Spleen (tissue), 11 donors: ENCODE data around the gene ZFYVE19. TPM values are rescaled to one million over a fixed set of nuclear protein-coding genes. Genes with fewer than 3 reads are reported as not detected.

Experiments used
- DNase-seq: peaks from one replicate; pipeline ENCODE4 v3.0.0-alpha.2; 2020
- H3K27ac ChIP-seq, 8 donors: fragments of 200-600 bp; sonication (generic) in 7 of 8; 1 replicate in 4 of 8; 2 replicates in 4 of 8; pipeline versions ENCODE4 v1.5.0 to v1.8.0; 2016 to 2021; ENCODE audit warnings: inconsistent platforms in 4 of 8, mild to moderate bottlenecking in 4 of 8, moderate library complexity in 1 of 8
- H3K27me3 ChIP-seq, 7 donors: fragments of 200-600 bp; sonication (generic) in 6 of 7; replicated peaks in 1 of 7; 1 replicate in 4 of 7; 2 replicates in 3 of 7; pipeline versions ENCODE4 v1.5.0 to v1.8.0; 2016 to 2021; ENCODE audit warnings: inconsistent platforms in 3 of 7, mild to moderate bottlenecking in 1 of 7
- H3K36me3 ChIP-seq, 6 donors: fragments of 200-600 bp; sonication (generic) in 5 of 6; 1 replicate in 4 of 6; 2 replicates in 2 of 6; pipeline versions ENCODE4 v1.5.0 to v1.8.0; 2016 to 2021; ENCODE audit warnings: inconsistent platforms in 2 of 6
- H3K4me1 ChIP-seq, 6 donors: fragments of 200-600 bp; sonication (generic) in 5 of 6; 1 replicate in 3 of 6; 2 replicates in 3 of 6; pipeline versions ENCODE4 v1.5.0 to v1.8.0; 2016 to 2021; ENCODE audit warnings: inconsistent platforms in 3 of 6
- H3K4me3 ChIP-seq, 8 donors: fragments of 200-600 bp; sonication (generic) in 7 of 8; 1 replicate in 4 of 8; 2 replicates in 4 of 8; pipeline versions ENCODE4 v1.5.0 to v1.8.0; 2016 to 2021; ENCODE audit warnings: inconsistent platforms in 4 of 8, mild to moderate bottlenecking in 4 of 8, moderate library complexity in 2 of 8
- H3K9me3 ChIP-seq, 8 donors: fragments of 200-600 bp; sonication (generic) in 7 of 8; 1 replicate in 4 of 8; 2 replicates in 4 of 8; pipeline versions ENCODE4 v1.5.0 to v1.8.0; 2016 to 2021; ENCODE audit warnings: inconsistent platforms in 4 of 8
- CTCF ChIP-seq, 11 experiments: fragments of 200-600 bp in 7 of 11; fragments of 450-650 bp in 4 of 11; sonication (generic) in 4 of 11; IDR thresholded peaks in 8 of 11; conservative IDR thresholded peaks in 3 of 11; 1 replicate in 7 of 11; 2 replicates in 4 of 11; pipeline versions ENCODE4 v1.4.0 to v1.8.0; 2016 to 2021; ENCODE audit warnings: antibody characterized with exemption in 11 of 11, inconsistent platforms in 4 of 11, mild to moderate bottlenecking in 1 of 11
- POLR2A ChIP-seq, 3 donors: fragments of 450-650 bp; IDR thresholded peaks; one replicate each; pipeline ENCODE4 v1.5.1; 2017; ENCODE audit warnings: antibody characterized with exemption in 3 of 3, mild to moderate bottlenecking in 1 of 3
- POLR2AphosphoS5 ChIP-seq, 3 donors: sonication (generic); formaldehyde crosslinking; IDR thresholded peaks; one replicate each; pipeline ENCODE4 v1.5.1; 2017; ENCODE audit warnings: antibody characterized with exemption in 3 of 3
- WGBS, 5 donors: extraction: QIAGEN DNeasy Blood & Tissue Kit in 3 of 5; methylation state at CpG; one replicate each; pipeline versions ENCODE4 v1.1.5 to v1.1.7; 2013 to 2018; 5-methylcytosine and 5-hydroxymethylcytosine counted together
- intact Hi-C: fragments of 100-400 bp; cut with DNase I; formaldehyde crosslinking; loops from one replicate; pipeline ENCODE4 v1.15.0; 2023; ENCODE audit warnings: low total_unique reads
- polyA plus RNA-seq, 3 donors: library from polyadenylated mRNA; stranded (reverse); fragments of 200-250 nt; gene quantifications; one replicate each; pipeline ENCODE4 v1.2.1, GENCODE V29; 2013
- total RNA-seq, 7 donors: library from RNA; depleted of rRNA in 3 of 7; stranded (reverse); fragments of >200 nt in 3 of 7; fragmentation: NEBNext Ultra II Directional in 4 of 7; extraction: Animal tissue kit (Norgen Biotek cat#: 25700) in 4 of 7; gene quantifications; one replicate each; pipeline versions ENCODE4 v1.1.0 to v1.2.1, GENCODE V29; 2016 to 2021
- donor health status: healthy with polysubstance abuse.
- donor health status: DM: no; HTN: no; CAD: no; lungs with moderate emphysema.
- donor health status: DM: no; HTN: no; CAD: no.
- donor health status: Bipolar disorder and iron deficiency.
- donor health status: healthy.
- donor health status: DM: no; HTN: no; CAD: no.
- donor health status: DM: yes; HTN: yes; CAD: no.

ZFYVE19 gene
- total and polyA plus RNA-seq, 10 donors: 16.1 to 31.7 (median 22.3) TPM

- Histone ChIP-seq H3K4me1 (no peaks in the 10 kb centered on the region), H3K27me3 (no peaks in the 10 kb centered on the region), H3K4me3 (no peak overlapping the region), H3K36me3 (peaks cover 0 to 60% (median 31%) of the 10 kb centered on the region in 6 donors), H3K27ac (peak overlapping the region in 4 of 8 donors; percentile 31 to 52 (median 42)), H3K9me3 (no peaks in the 10 kb centered on the region)
- TF ChIP-seq POLR2AphosphoS5 (IDR thresholded peaks at IDR 0.05) (no peak), POLR2A (IDR thresholded peaks at IDR 0.05) (no peak), CTCF (IDR thresholded peaks at IDR 0.05 in 8 of 11, conservative IDR thresholded peaks at IDR 0.05 in 3 of 11) (no peak)
- intact Hi-C loops: no loop called here
- WGBS, 5 donors: 88 to 96% (median 91%) methylated on average over 4 of the region's 4 CpGs
- no peak for DNase-seq
Measured at GRCh38 chr15:40815042-40815698, 8.3 kb downstream of the ZFYVE19 start.

- intact Hi-C loops: no loop called here
- no peak for DNase-seq
- TF ChIP-seq POLR2AphosphoS5 (IDR thresholded peaks at IDR 0.05) (no peak), POLR2A (IDR thresholded peaks at IDR 0.05) (no peak), CTCF (IDR thresholded peaks at IDR 0.05 in 8 of 11, conservative IDR thresholded peaks at IDR 0.05 in 3 of 11) (no peak)
- peaks cover 0 to 22% (median 12%) of the 10 kb centered on the region in 6 donors for H3K36me3 ChIP-seq
- no peaks in the 10 kb centered on the region for H3K4me1 ChIP-seq
- H3K9me3 ChIP-seq: no peaks in the 10 kb centered on the region
- H3K4me3 ChIP-seq: no peak overlapping the region
- H3K27ac ChIP-seq: no peak overlapping the region
- no peaks in the 10 kb centered on the region for H3K27me3 ChIP-seq
- 82 to 88% (median 87%) methylated on average over 7 of the region's 7 CpGs for WGBS, 5 donors
Measured at GRCh38 chr15:40819048-40819447, 12.2 kb downstream of the ZFYVE19 start.

GRCh38 chr15:40821195-40821594 is 14.3 kb downstream of the ZFYVE19 start:
- no peaks in the 10 kb centered on the region for H3K27me3 ChIP-seq

More at GRCh38 chr15:40821195-40821594, 14.3 kb downstream of the ZFYVE19 start:
- no peak overlapping the region for H3K4me3 ChIP-seq
- H3K4me1 ChIP-seq: no peaks in the 10 kb centered on the region
- 86 to 94% (median 89%) methylated on average over 2 of the region's 2 CpGs for WGBS, 5 donors
- DNase-seq: no peak
- H3K36me3 ChIP-seq: peaks cover 0 to under 1% (median 0%) of the 10 kb centered on the region in 6 donors
- intact Hi-C loops: no loop called here
- TF ChIP-seq POLR2AphosphoS5 (IDR thresholded peaks at IDR 0.05) (no peak), CTCF (IDR thresholded peaks at IDR 0.05 in 8 of 11, conservative IDR thresholded peaks at IDR 0.05 in 3 of 11) (no peak), POLR2A (IDR thresholded peaks at IDR 0.05) (no peak)
- H3K27ac ChIP-seq: no peak overlapping the region
- H3K9me3 ChIP-seq: no peaks in the 10 kb centered on the region
